D721Med (cell line): ENCODE results near the gene NAV2.

ENCODE experiments used
- DNase-seq: peaks from one replicate; pipeline ENCODE4 v3.0.0; 2011; ENCODE audit warnings: low spot score; ENCODE audit not compliant: insufficient read length
- FAIRE-seq: peaks from 2 replicates; lab custom pipeline; 2011; peaks lifted over from hg19 to GRCh38; lab: Jason Lieb, UNC
- CTCF ChIP-seq: IDR thresholded peaks from 2 replicates; pipeline ENCODE4 v1.5.1; 2012; ENCODE audit warnings: mild to moderate bottlenecking, control low read depth; ENCODE audit not compliant: insufficient read depth; ENCODE audit errors: missing control alignments

The NAV2 gene

GRCh38 chr11:20042045-20042639, 329.5 kb downstream of the NAV2 start:
- FAIRE-seq = no peak
- TF ChIP-seq CTCF = no peak
- DNase-seq = no peak

- TF ChIP-seq CTCF = no peak
- DNase-seq (no peak), FAIRE-seq (no peak)
These were observed 330.2 kb downstream of the NAV2 start for GRCh38 chr11:20042811-20043341.

GRCh38 chr11:20043992-20044391, 331.4 kb downstream of the NAV2 start:
- no peak for TF ChIP-seq CTCF
- no peak for DNase-seq
- no peak for FAIRE-seq

GRCh38 chr11:20045098-20045688, 332.6 kb downstream of the NAV2 start:
- FAIRE-seq = no peak
- no peak for TF ChIP-seq CTCF
- DNase-seq = no peak

GRCh38 chr11:20046416-20046815, 333.8 kb downstream of the NAV2 start:
- FAIRE-seq (no peak), DNase-seq (no peak)
- TF ChIP-seq CTCF = no peak

GRCh38 chr11:20047006-20047768, 334.6 kb downstream of the NAV2 start:
- DNase-seq = no peak
- no peak for FAIRE-seq

More at GRCh38 chr11:20047006-20047768, 334.6 kb downstream of the NAV2 start:
- TF ChIP-seq CTCF = no peak
